ENCODE results near the gene CBLL1. TPM values are rescaled to one million over a fixed set of nuclear protein-coding genes. Genes with fewer than 3 reads are reported as not detected.

Gene CBLL1
- total and polyA plus RNA-seq, 2 donors (not counting 1 experiment from before 2014, with no cell fraction given) = 22.1 to 57.2 TPM

GRCh38 chr7:107744345-107744750 lies 406 bp downstream of the CBLL1 start:
- Histone ChIP-seq H3K79me2 (ENCODE audit: control insufficient read depth, insufficient read depth, low read length) (peaks cover 49% of the 10 kb centered on the region), H4K20me1 (ENCODE audit: control insufficient read depth, insufficient read depth, low read length, poor library complexity, severe bottlenecking) (peaks cover 39% of the 10 kb centered on the region), H3K9me3 (ENCODE audit: control extremely low read depth in 1 of 3, control insufficient read depth in 2 of 3, insufficient read depth in 1 of 3, low read length in 2 of 3) (no peaks in the 10 kb centered on the region), H3K4me1 (ENCODE audit: control insufficient read depth in 2 of 2, insufficient read depth in 2 of 2, low read length in 2 of 2) (peaks cover 26 to 30% of the 10 kb centered on the region in 2 donors), H3K4me3 (ENCODE audit: control extremely low read depth in 1 of 5, extremely low read depth in 1 of 5, insufficient read depth in 1 of 5, low read depth in 2 of 5, low read length in 4 of 5) (peak overlapping the region; percentile 66 to 90 (median 86)), H3K9ac (ENCODE audit: low read length) (peak overlapping the region; percentile 82), H3K27ac (ENCODE audit: low read length in 2 of 2) (peak overlapping the region; percentile 97), H3K36me3 (replicated peaks in 1 of 2; ENCODE audit: control extremely low read depth in 1 of 2, control insufficient read depth in 1 of 2, extremely low read depth in 1 of 2, insufficient read depth in 2 of 2, low read length in 1 of 2) (peaks cover 0 to 12% of the 10 kb centered on the region in 2 experiments), H3K4me2 (replicated peaks; ENCODE audit: low read depth, low read length, poor library complexity, severe bottlenecking) (peak overlapping the region; percentile 89), H2AFZ (ENCODE audit: insufficient read depth, low read depth, low read length, poor library complexity, severe bottlenecking) (peak overlapping the region; percentile 89), H3K27me3 (replicated peaks in 1 of 4; ENCODE audit: control extremely low read depth in 1 of 4, control insufficient read depth in 3 of 4, insufficient read depth in 4 of 4, low read length in 3 of 4) (no peaks in the 10 kb centered on the region)
- ChIA-PET POLR2A (interaction anchor here (0.6 to 2.1 kb wide), 3 partner anchors 130 to 774 kb away, joined by 3 to 38 read pairs (median 6); partner anchors contain the start of gene HBP1), CTCF (interaction anchor here (1.4 to 5.6 kb wide), 5 partner anchors 18 to 575 kb away, joined by 3 to 54 read pairs (median 10); partner anchors contain the start of genes COG5, DUS4L and HBP1)
- Mint-ChIP-seq H3K27ac (peak overlapping the region; percentile 100), H3K4me1 (peaks cover 48% of the 10 kb centered on the region), H3K4me3 (peak overlapping the region; percentile 99), H3K27me3 (no peaks in the 10 kb centered on the region), H3K9me3 (ENCODE audit: insufficient read depth) (no peaks in the 10 kb centered on the region)
- DNase-seq = no peak
- under 1% methylated on average over 21 of the region's 22 CpGs for WGBS (ENCODE audit: insufficient coverage)
- no peak for TF ChIP-seq EZH2 (IDR thresholded peaks at IDR 0.05; ENCODE audit: borderline replicate concordance, insufficient read depth, low read depth, low read length, poor library complexity, severe bottlenecking)
- TF ChIP-seq CTCF (IDR thresholded peaks at IDR 0.05) = no peak
- ATAC-seq (ENCODE audit: low read depth) = no peak
- intact Hi-C loops (cut with micrococcal nuclease) = loop anchor here (1.0 to 10.0 kb wide), 6 partner anchors 82 to 1082 kb away; partner anchors contain the start of genes CCDC71L, PNPLA8, PRKAR2B and SLC26A4

- 100% methylated on average over 2 of the region's 3 CpGs for WGBS (ENCODE audit: insufficient coverage)
- H3K4me2 ChIP-seq (replicated peaks; ENCODE audit: low read depth, low read length, poor library complexity, severe bottlenecking) = peak overlapping the region; percentile 89
- DNase-seq = no peak
- H4K20me1 ChIP-seq (ENCODE audit: control insufficient read depth, insufficient read depth, low read length, poor library complexity, severe bottlenecking) = peaks cover 53% of the 10 kb centered on the region
- no peaks in the 10 kb centered on the region for H3K27me3 ChIP-seq (replicated peaks in 1 of 4; ENCODE audit: control extremely low read depth in 1 of 4, control insufficient read depth in 3 of 4, insufficient read depth in 4 of 4, low read length in 3 of 4)
- intact Hi-C loops (cut with micrococcal nuclease) = loop anchor here (10.0 kb wide), 1 partner anchor 701 kb away; the partner anchor contains the start of gene PRKAR2B
- ATAC-seq (ENCODE audit: low read depth) = no peak
- POLR2A ChIA-PET = no interaction called here
- no peaks in the 10 kb centered on the region for H3K27me3 Mint-ChIP-seq
- TF ChIP-seq CTCF (IDR thresholded peaks at IDR 0.05) (no peak), EZH2 (IDR thresholded peaks at IDR 0.05; ENCODE audit: borderline replicate concordance, insufficient read depth, low read depth, low read length, poor library complexity, severe bottlenecking) (no peak)
- no peaks in the 10 kb centered on the region for H3K9me3 Mint-ChIP-seq (ENCODE audit: insufficient read depth)
- H3K9me3 ChIP-seq (ENCODE audit: control extremely low read depth in 1 of 3, control insufficient read depth in 2 of 3, insufficient read depth in 1 of 3, low read length in 2 of 3) = no peaks in the 10 kb centered on the region
- H3K36me3 ChIP-seq (replicated peaks in 1 of 2; ENCODE audit: control extremely low read depth in 1 of 2, control insufficient read depth in 1 of 2, extremely low read depth in 1 of 2, insufficient read depth in 2 of 2, low read length in 1 of 2) = peaks cover 4 to 25% of the 10 kb centered on the region in 2 experiments
- CTCF ChIA-PET = interaction anchor here (2.9 kb wide), 1 partner anchor 283 kb away, joined by 10 read pairs; no protein-coding TSS in a partner anchor
- H3K9ac ChIP-seq (ENCODE audit: low read length) = peak overlapping the region; percentile 11
- H3K27ac Mint-ChIP-seq = peak overlapping the region; percentile 21
- H3K4me1 ChIP-seq (ENCODE audit: control insufficient read depth in 2 of 2, insufficient read depth in 2 of 2, low read length in 2 of 2) = peaks cover 26 to 30% of the 10 kb centered on the region in 2 donors
- no peak overlapping the region for H3K4me3 ChIP-seq (ENCODE audit: control extremely low read depth in 1 of 5, extremely low read depth in 1 of 5, insufficient read depth in 1 of 5, low read depth in 2 of 5, low read length in 4 of 5)
- H3K4me3 Mint-ChIP-seq = peak overlapping the region; percentile 99
- peaks cover 48% of the 10 kb centered on the region for H3K4me1 Mint-ChIP-seq
- H2AFZ ChIP-seq (ENCODE audit: insufficient read depth, low read depth, low read length, poor library complexity, severe bottlenecking) = no peak overlapping the region
- peak overlapping the region in 1 of 2 donors; percentile 22 for H3K27ac ChIP-seq (ENCODE audit: low read length in 2 of 2)
- peaks cover 62% of the 10 kb centered on the region for H3K79me2 ChIP-seq (ENCODE audit: control insufficient read depth, insufficient read depth, low read length)
Observed at GRCh38 chr7:107746006-107746405, 2.1 kb downstream of the CBLL1 start.

All from B cell (primary cell).